Left cardiac atrium (tissue), 4 donors: Measurements from ENCODE around the gene STK24. TPM values are rescaled to one million over a fixed set of nuclear protein-coding genes. Genes with fewer than 3 reads are reported as not detected.

Experiments
- ATAC-seq, 2 donors: fragments of 200-7000 bp; cut with Tn5 transposase; one replicate each; pipeline ENCODE4 v1.9.1; 2020; ENCODE audit warnings: mild to moderate bottlenecking in 2 of 2, moderate library complexity in 2 of 2
- DNase-seq: peaks from one replicate; pipeline ENCODE4 v3.0.0-alpha.2; 2020
- intact Hi-C, 2 donors: fragments of 100-400 bp; cut with DNase I; formaldehyde crosslinking; loops; one replicate each; pipeline versions ENCODE4 v1.14.1 to v1.15.1; 2022 to 2023
- total RNA-seq, 2 donors: library from RNA; stranded (reverse); fragmentation: NEBNext Ultra II Directional; extraction: Animal tissue kit (Norgen Biotek cat#: 25700); gene quantifications; one replicate each; pipeline ENCODE4 v1.2.1, GENCODE V29; 2021
- donor health status: DM: no; HTN: yes; CAD: no.
- donor health status: DM: no; HTN: yes; CAD: no; lungs with severe emphysema.
- donor health status: DM: yes; HTN: yes; CAD: no.
- donor health status: Dilated cardiomyopathy.

Gene STK24
- total RNA-seq, 2 donors from 2014 or later, result 57.6 to 62.2 TPM

- ATAC-seq (no peak), DNase-seq (no peak)
- intact Hi-C loops, result loop anchor here in 1 of 2 donors (10.0 kb wide), 1 partner anchor 392 kb away; no protein-coding TSS in a partner anchor
Measured at GRCh38 chr13:98452851-98453843, 123.8 kb downstream of the STK24 start.

GRCh38 chr13:98451676-98452470, 125.0 kb downstream of the STK24 start:
- DNase-seq (peak; percentile 69), ATAC-seq (peak; percentile 50 to 57)
- intact Hi-C loops, result loop anchor here in 1 of 2 donors (10.0 kb wide), 1 partner anchor 393 kb away; no protein-coding TSS in a partner anchor

GRCh38 chr13:98450539-98451111, 126.3 kb downstream of the STK24 start:
- intact Hi-C loops, result loop anchor here in 1 of 2 donors (10.0 kb wide), 1 partner anchor 394 kb away; no protein-coding TSS in a partner anchor
- ATAC-seq (peak; percentile 30 to 42), DNase-seq (peak; percentile 45)

GRCh38 chr13:98450026-98450425, 126.9 kb downstream of the STK24 start:
- ATAC-seq (no peak), DNase-seq (no peak)
- intact Hi-C loops, result loop anchor here in 1 of 2 donors (10.0 kb wide), 1 partner anchor 395 kb away; no protein-coding TSS in a partner anchor

GRCh38 chr13:98449273-98449672, 127.6 kb downstream of the STK24 start:
- ATAC-seq, result no peak
- no peak for DNase-seq
- intact Hi-C loops, result loop anchor here in 1 of 2 donors (5.0 to 10.0 kb wide), 2 partner anchors 136 to 208 kb away; no protein-coding TSS in a partner anchor

DNA sequence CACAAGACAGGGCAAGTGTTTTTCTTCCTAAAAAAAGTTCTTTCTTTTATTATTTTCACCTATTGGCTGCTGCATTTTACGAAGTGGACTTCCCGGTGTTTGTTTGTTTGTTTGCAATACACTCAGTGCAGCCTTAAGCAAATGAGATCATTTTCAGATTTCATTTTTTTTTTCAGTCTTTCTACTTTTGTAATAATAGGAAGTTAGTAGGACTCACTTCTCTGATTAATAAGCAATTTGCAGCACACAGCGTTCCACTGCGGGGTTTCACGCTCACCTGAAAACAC, 128.3 kb downstream of the STK24 start:
- ATAC-seq, result no peak
- no peak for DNase-seq

DNA sequence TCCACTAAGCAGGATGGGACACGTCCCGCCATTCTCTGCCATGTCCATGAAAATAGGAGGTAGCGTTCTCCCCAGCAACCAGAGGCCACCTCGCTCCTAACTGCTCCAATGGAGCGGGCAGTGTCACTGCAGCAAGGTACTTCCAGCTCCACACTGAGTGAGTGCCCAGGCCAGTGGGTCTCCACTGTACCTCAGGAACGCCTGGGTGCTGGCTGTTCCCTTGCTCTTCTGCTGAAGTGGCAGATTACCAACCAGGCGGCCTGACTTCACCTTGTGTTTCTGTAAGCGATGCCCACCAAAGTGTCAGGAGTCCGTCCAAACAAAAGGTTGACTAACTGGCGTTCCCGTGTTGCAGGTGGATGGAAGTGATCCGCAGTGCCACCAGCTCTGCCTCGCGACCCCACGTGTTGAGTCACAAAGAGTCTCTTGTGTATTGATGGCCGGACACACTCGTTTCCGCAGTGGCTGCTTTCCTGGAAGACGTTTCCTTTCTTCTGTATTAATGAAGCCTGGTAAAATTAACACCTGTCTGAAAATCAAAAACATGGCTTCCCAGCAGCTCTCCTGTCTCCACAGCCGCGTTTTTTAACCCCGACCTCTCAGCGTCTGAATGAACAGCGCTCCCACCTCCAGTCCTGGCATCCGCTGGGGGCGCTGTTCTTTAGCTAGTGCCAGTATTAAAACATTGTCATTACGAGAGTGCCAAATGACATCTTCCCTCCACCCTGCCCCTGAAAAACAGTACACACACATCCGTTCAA, 128.8 kb downstream of the STK24 start:
- intact Hi-C loops, result loop anchor here in 1 of 2 donors (5.0 to 10.0 kb wide), 2 partner anchors 137 to 209 kb away; no protein-coding TSS in a partner anchor
- ATAC-seq, result no peak
- DNase-seq, result peak; percentile 64

More for the DNA sequence above, 128.3 kb downstream of the STK24 start:
- intact Hi-C loops, result loop anchor here in 1 of 2 donors (5.0 to 10.0 kb wide), 2 partner anchors 136 to 209 kb away; no protein-coding TSS in a partner anchor

DNA sequence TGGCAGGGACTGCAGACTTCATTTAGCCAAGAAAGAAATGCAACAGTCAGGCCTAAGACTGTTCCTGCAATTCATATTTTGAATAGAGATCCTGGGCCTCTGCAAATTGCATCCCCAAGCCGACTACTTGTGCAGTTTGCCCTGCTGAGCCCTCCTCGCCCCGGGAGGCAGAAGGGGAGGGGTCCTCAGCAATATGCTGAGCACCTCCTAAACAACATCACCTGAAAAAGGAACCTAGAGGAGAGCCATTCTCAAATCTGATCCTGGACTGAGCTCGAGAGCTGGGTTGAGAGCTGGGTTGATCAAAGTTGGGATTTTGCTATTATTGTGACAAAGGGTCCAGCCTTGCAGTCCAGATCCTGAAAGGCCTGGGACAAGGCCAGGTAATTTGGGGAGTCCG, 129.8 kb downstream of the STK24 start:
- ATAC-seq, result no peak
- intact Hi-C loops, result loop anchor here in 1 of 2 donors (5.0 to 10.0 kb wide), 2 partner anchors 138 to 210 kb away; no protein-coding TSS in a partner anchor
- DNase-seq, result no peak

DNA sequence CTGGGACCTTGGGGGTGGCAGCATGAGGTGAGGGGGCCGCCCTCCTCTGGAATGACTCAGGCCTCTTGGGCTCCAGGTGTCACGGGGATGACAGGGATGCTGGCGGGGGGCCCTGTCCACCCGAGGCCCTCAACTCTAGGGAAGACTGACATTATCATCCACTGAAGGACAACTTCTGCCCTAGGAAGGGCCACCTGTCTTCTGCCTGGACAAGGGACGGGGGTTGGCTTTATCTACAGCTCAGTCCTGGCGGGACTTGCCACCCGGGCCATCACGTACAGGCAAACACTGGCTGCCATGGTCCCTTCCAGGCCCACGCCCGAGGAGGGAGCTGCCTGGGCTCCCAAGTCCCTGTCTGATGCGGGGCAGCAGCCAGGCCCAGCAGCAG, 130.7 kb downstream of the STK24 start:
- ATAC-seq (no peak), DNase-seq (no peak)
- intact Hi-C loops, result loop anchor here in 1 of 2 donors (5.0 to 10.0 kb wide), 2 partner anchors 139 to 211 kb away; no protein-coding TSS in a partner anchor

- ATAC-seq (peak; percentile 84 to 87), DNase-seq (peak; percentile 72)
- intact Hi-C loops, result loop anchor here (1.0 to 10.0 kb wide), 4 partner anchors 139 to 228 kb away; no protein-coding TSS in a partner anchor
Measured at GRCh38 chr13:98445340-98446233, 131.3 kb downstream of the STK24 start.

GRCh38 chr13:98444381-98444780, 132.5 kb downstream of the STK24 start:
- ATAC-seq (no peak), DNase-seq (no peak)
- intact Hi-C loops, result loop anchor here (2.0 to 10.0 kb wide), 2 partner anchors 140 to 208 kb away; no protein-coding TSS in a partner anchor

GRCh38 chr13:98443800-98444325, 133.0 kb downstream of the STK24 start:
- DNase-seq (no peak), ATAC-seq (no peak)
- intact Hi-C loops, result loop anchor here (2.0 to 10.0 kb wide), 2 partner anchors 141 to 209 kb away; no protein-coding TSS in a partner anchor

GRCh38 chr13:98443329-98443728, 133.6 kb downstream of the STK24 start:
- intact Hi-C loops, result loop anchor here in 1 of 2 donors (10.0 kb wide), 1 partner anchor 141 kb away; no protein-coding TSS in a partner anchor
- no peak for DNase-seq
- ATAC-seq, result no peak

DNA sequence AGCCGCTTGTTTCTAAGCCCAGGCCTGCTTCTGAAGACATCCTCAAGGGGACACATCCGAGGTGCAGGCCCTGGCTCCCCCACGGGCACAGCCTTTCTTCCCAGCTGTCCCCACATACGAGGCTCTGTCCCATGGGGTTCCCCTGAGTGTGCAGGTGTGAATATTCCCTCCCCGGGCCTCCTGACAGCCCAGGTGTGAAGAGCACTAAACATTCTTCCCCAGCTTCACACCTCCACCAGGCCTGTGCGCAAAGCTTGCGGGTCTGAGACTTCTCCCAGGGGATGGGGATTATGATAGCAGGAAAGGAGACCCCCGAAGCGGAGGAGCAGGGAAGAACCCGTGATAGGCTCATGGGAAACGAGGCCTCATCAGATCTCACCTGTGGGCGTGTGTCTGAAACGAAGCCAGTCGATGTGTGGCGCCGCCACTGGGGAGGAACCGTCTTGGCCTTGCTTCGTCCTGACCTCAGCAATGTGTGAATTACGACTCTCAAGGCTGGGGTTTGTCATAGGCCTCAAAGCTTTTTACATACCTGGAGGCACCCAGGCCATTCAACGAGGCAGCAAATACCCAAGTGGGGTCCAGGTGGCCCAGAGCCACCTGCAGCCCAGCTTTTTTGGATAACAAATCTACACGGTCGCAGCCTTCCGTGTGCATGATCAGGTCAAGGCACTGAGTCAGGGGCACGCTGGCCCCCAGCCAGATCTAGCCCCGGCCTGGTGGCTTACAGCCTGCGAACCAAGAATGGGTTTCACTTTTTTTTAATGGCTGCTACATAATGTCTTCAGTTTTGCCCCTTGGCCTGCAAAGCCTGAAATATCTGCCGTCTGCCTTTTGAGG, 134.3 kb downstream of the STK24 start:
- DNase-seq (no peak), ATAC-seq (no peak)
- intact Hi-C loops, result loop anchor here in 1 of 2 donors (10.0 kb wide), 1 partner anchor 142 kb away; no protein-coding TSS in a partner anchor

DNA sequence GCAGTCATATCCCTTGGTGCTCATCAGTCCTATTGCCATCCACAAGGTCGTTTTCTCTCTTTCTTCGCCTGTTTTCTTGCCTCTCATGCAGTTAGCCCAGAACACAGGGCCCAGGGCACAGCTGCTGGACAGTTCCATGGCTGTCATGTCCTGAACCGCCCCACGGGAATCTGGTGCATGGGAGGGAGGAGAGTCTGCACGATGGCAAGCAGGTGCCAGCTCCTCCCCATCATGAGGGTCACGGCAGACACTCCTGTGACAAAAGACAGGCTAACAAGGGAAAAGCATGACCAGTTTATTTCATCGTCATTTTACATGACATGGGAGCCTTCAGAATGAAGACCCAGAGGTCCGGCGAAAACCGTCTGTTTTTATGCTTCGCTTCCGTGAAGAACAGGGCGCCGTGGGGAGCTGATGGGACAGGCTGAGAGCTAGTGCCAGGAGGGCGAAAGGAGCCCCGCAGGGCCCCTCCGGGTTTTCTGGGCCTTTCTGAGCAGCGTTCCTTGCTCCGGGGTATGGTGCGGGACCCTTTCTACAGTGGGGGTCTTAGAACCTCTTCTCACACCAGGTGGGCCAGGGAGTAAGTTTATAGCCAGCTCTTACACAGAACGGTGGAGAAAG, 135.7 kb downstream of the STK24 start:
- ATAC-seq (no peak), DNase-seq (no peak)
- intact Hi-C loops, result loop anchor here in 1 of 2 donors (10.0 kb wide), 1 partner anchor 144 kb away; no protein-coding TSS in a partner anchor
